H1 (cell line): Measurements from ENCODE around the gene RPS21. TPM values are rescaled to one million over a fixed set of nuclear protein-coding genes. Genes with fewer than 3 reads are reported as not detected.

ENCODE experiments used
- CTCF ChIA-PET: fragments of 300-600 bp; sonication (Branson Sonifier 250); formaldehyde crosslinking; loops from one replicate; lab custom pipeline; 2021; ENCODE audit not compliant: partially characterized antibody; lab: Charles Lee
- POLR2A ChIA-PET: fragments of 300-600 bp; sonication (Branson Sonifier 250); formaldehyde crosslinking; loops from one replicate; lab custom pipeline; 2021; ENCODE audit warnings: inconsistent platforms; ENCODE audit not compliant: partially characterized antibody; lab: Charles Lee
- DNase-seq, 2 experiments: peaks; one replicate each; pipeline versions ENCODE4 v3.0.0 to v3.0.0-alpha.2; 2010 to 2022; ENCODE audit warnings: low spot score in 2 of 2, low read depth in 1 of 2, mixed read lengths in 1 of 2
- FAIRE-seq: peaks from 2 replicates; lab custom pipeline; 2011; peaks lifted over from hg19 to GRCh38; lab: Jason Lieb, UNC
- H2AFZ ChIP-seq: 2 replicates; pipeline ENCODE4 v1.8.1; 2012; ENCODE audit warnings: low read length, inconsistent platforms
- H2AK5ac ChIP-seq: 2 replicates; pipeline ENCODE4 v1.6.1; 2013; ENCODE audit warnings: low read depth, low read length
- H2BK120ac ChIP-seq: replicated peaks from 2 replicates; pipeline ENCODE3; 2013; ENCODE audit warnings: low read depth, low read length, inconsistent platforms
- H2BK12ac ChIP-seq: 2 replicates; pipeline ENCODE4 v1.6.1; 2013; ENCODE audit warnings: low read depth, low read length
- H2BK15ac ChIP-seq: 2 replicates; pipeline ENCODE4 v1.6.1; 2013; ENCODE audit warnings: low read length
- H2BK20ac ChIP-seq: 2 replicates; pipeline ENCODE4 v1.6.1; 2013; ENCODE audit warnings: low read length
- H2BK5ac ChIP-seq: 2 replicates; pipeline ENCODE4 v1.6.1; 2013; ENCODE audit warnings: low read depth, low read length
- H3K14ac ChIP-seq: 2 replicates; pipeline ENCODE4 v1.6.1; 2013; ENCODE audit warnings: inconsistent platforms; ENCODE audit not compliant: insufficient read length
- H3K18ac ChIP-seq: 2 replicates; pipeline ENCODE4 v1.6.1; 2013; ENCODE audit warnings: low read length; ENCODE audit errors: extremely low read depth
- H3K23ac ChIP-seq: 2 replicates; pipeline ENCODE4 v1.6.1; 2013; ENCODE audit warnings: inconsistent platforms; ENCODE audit not compliant: insufficient read length
- H3K23me2 ChIP-seq: 2 replicates; pipeline ENCODE4 v1.6.1; 2013; ENCODE audit warnings: low read depth, low read length
- H3K27ac ChIP-seq: 2 replicates; pipeline ENCODE4 v1.6.1; 2011; ENCODE audit warnings: low read depth, low read length, inconsistent platforms
- H3K27me3 ChIP-seq, 4 experiments: replicated peaks in 1 of 4; 1 replicate in 1 of 4; 2 replicates in 3 of 4; pipeline versions ENCODE4 v1.6.1 to v1.8.1; 2011 to 2013; ENCODE audit warnings: low read length in 3 of 4, mild to moderate bottlenecking in 3 of 4, inconsistent platforms in 2 of 4, mixed read lengths in 2 of 4, moderate library complexity in 1 of 4; ENCODE audit not compliant: control insufficient read depth in 3 of 4, insufficient read depth in 3 of 4; ENCODE audit errors: extremely low read depth in 1 of 4
- H3K36me3 ChIP-seq, 4 experiments: 2 replicates each; pipeline versions ENCODE4 v1.6.1 to v1.8.1; 2011 to 2013; ENCODE audit warnings: mild to moderate bottlenecking in 4 of 4, low read length in 3 of 4, moderate library complexity in 2 of 4, control low read depth in 1 of 4, inconsistent platforms in 1 of 4; ENCODE audit not compliant: insufficient read depth in 4 of 4, control insufficient read depth in 2 of 4
- H3K4ac ChIP-seq: replicated peaks from 2 replicates; pipeline ENCODE3; 2013; ENCODE audit warnings: low read length, low read depth, mixed read lengths, inconsistent platforms; ENCODE audit not compliant: insufficient read length
- H3K4me1 ChIP-seq, 4 experiments: replicated peaks in 1 of 4; 1 replicate in 1 of 4; 2 replicates in 3 of 4; pipeline versions ENCODE4 v1.6.1 to v1.8.1; 2011 to 2013; ENCODE audit warnings: low read length in 3 of 4, inconsistent platforms in 2 of 4, mixed read lengths in 1 of 4; ENCODE audit not compliant: insufficient read depth in 4 of 4, control insufficient read depth in 3 of 4
- H3K4me2 ChIP-seq, 2 experiments: 2 replicates each; pipeline versions ENCODE4 v1.6.1 to v1.8.1; 2011 to 2013; ENCODE audit warnings: low read depth in 2 of 2, low read length in 2 of 2, control low read depth in 1 of 2, inconsistent platforms in 1 of 2, mild to moderate bottlenecking in 1 of 2; ENCODE audit not compliant: insufficient read depth in 1 of 2
- H3K4me3 ChIP-seq, 4 experiments: fragments of 200-600, 300-600 bp in 1 of 4; sonication (generic), shearing (Covaris generic), sonication (Bioruptor Twin) in 1 of 4; 2 replicates each; pipeline versions ENCODE4 v1.5.1 to v1.8.1; 2011 to 2016; ENCODE audit warnings: low read length in 4 of 4, low read depth in 3 of 4, control low read depth in 2 of 4, inconsistent platforms in 2 of 4, mild to moderate bottlenecking in 2 of 4, mixed read lengths in 1 of 4, moderate library complexity in 1 of 4; ENCODE audit not compliant: insufficient read depth in 2 of 4; ENCODE audit errors: extremely low read depth in 1 of 4
- H3K56ac ChIP-seq: replicated peaks from 2 replicates; pipeline ENCODE3; 2013; ENCODE audit warnings: low read depth, mild to moderate bottlenecking, mixed read lengths, low read length, inconsistent platforms; ENCODE audit not compliant: insufficient read length
- H3K79me1 ChIP-seq: 2 replicates; pipeline ENCODE4 v1.6.1; 2013; ENCODE audit warnings: low read depth, low read length, control low read depth
- H3K79me2 ChIP-seq, 2 experiments: 2 replicates each; pipeline versions ENCODE4 v1.6.1 to v1.8.1; 2012 to 2013; ENCODE audit warnings: low read length in 2 of 2, mild to moderate bottlenecking in 2 of 2, inconsistent platforms in 1 of 2; ENCODE audit not compliant: insufficient read depth in 2 of 2, control insufficient read depth in 1 of 2
- H3K9ac ChIP-seq, 4 experiments: replicated peaks in 1 of 4; 1 replicate in 1 of 4; 2 replicates in 3 of 4; pipeline versions ENCODE4 v1.6.1 to v1.8.1; 2011 to 2013; ENCODE audit warnings: low read depth in 3 of 4, low read length in 3 of 4, control low read depth in 2 of 4, mild to moderate bottlenecking in 2 of 4, moderate library complexity in 2 of 4, inconsistent platforms in 1 of 4; ENCODE audit errors: extremely low read depth in 1 of 4
- H3K9me3 ChIP-seq, 2 experiments: 2 replicates each; pipeline versions ENCODE4 v1.6.1 to v1.8.1; 2012 to 2013; ENCODE audit warnings: mild to moderate bottlenecking in 2 of 2, moderate library complexity in 2 of 2, control low read depth in 1 of 2, inconsistent platforms in 1 of 2, low read depth in 1 of 2, low read length in 1 of 2, mixed read lengths in 1 of 2; ENCODE audit not compliant: insufficient read depth in 2 of 2
- H4K20me1 ChIP-seq, 2 experiments: replicated peaks in 1 of 2; 2 replicates each; pipeline versions ENCODE3 to v1.8.1; 2011 to 2013; ENCODE audit warnings: inconsistent platforms in 2 of 2, low read length in 2 of 2, mild to moderate bottlenecking in 1 of 2; ENCODE audit not compliant: insufficient read depth in 2 of 2, control insufficient read depth in 1 of 2
- H4K5ac ChIP-seq: 2 replicates; pipeline ENCODE4 v1.6.1; 2013; ENCODE audit warnings: low read length, low read depth, mixed read lengths, inconsistent platforms; ENCODE audit not compliant: insufficient read length
- H4K8ac ChIP-seq: 2 replicates; pipeline ENCODE4 v1.8.0; 2013; ENCODE audit warnings: mild to moderate bottlenecking, moderate library complexity, low read length, inconsistent platforms; ENCODE audit not compliant: insufficient read depth; ENCODE audit errors: extremely low read depth
- H4K91ac ChIP-seq: replicated peaks from 2 replicates; pipeline ENCODE3; 2013; ENCODE audit warnings: low read length, mixed read lengths, inconsistent platforms; ENCODE audit not compliant: insufficient read length
- BACH1 ChIP-seq: IDR thresholded peaks from 2 replicates; pipeline ENCODE4 v1.6.1; 2012; ENCODE audit warnings: low read length, improper control_type of control experiment
- CBX5 ChIP-seq: fragments of 300-800, 300-1000 bp; sonication (generic); IDR thresholded peaks from 2 replicates; pipeline ENCODE4 v1.7.1; 2016; ENCODE audit warnings: antibody characterized with exemption, low read length, low read depth
- CTBP2 ChIP-seq: IDR thresholded peaks from 2 replicates; pipeline ENCODE4 v1.7.0; 2011; ENCODE audit warnings: borderline replicate concordance, mild to moderate bottlenecking, moderate library complexity, mixed read lengths, low read length; ENCODE audit not compliant: insufficient read depth, insufficient read length
- KDM1A ChIP-seq: fragments of 200-600, 300-600 bp; sonication (generic); IDR thresholded peaks from 2 replicates; pipeline ENCODE4 v1.7.1; 2016; ENCODE audit warnings: mild to moderate bottlenecking, low read length, borderline replicate concordance
- MAFK ChIP-seq: IDR thresholded peaks from 2 replicates; pipeline ENCODE4 v1.6.1; 2012; ENCODE audit warnings: low read depth, mild to moderate bottlenecking, improper control_type of control experiment, low read length
- POLR2AphosphoS5 ChIP-seq: IDR thresholded peaks from 2 replicates; pipeline ENCODE4 v1.6.1; 2011; ENCODE audit warnings: low read depth, low read length
- SIN3A ChIP-seq, 2 experiments: IDR thresholded peaks in 1 of 2; conservative IDR thresholded peaks in 1 of 2; 2 replicates each; pipeline ENCODE4 v1.6.1; 2011 to 2012; ENCODE audit warnings: low read length in 2 of 2, improper control_type of control experiment in 1 of 2, low read depth in 1 of 2, mild to moderate bottlenecking in 1 of 2
- WGBS, 2 experiments: shearing (Covaris generic) in 1 of 2; methylation state at CpG; one replicate each; pipeline versions ENCODE4 v1.1.6 to v1.1.7; 2013 to 2015; ENCODE audit warnings: low lambda C conversion rate in 2 of 2, mixed read lengths in 2 of 2, inconsistent platforms in 1 of 2, low coverage in 1 of 2, missing lambda C conversion rate in 1 of 2; ENCODE audit not compliant: insufficient replicate concordance in 2 of 2, insufficient coverage in 1 of 2, insufficient read length in 1 of 2; ENCODE audit errors: extremely low coverage in 1 of 2, missing lambda C conversion rate in 1 of 2; 5-methylcytosine and 5-hydroxymethylcytosine counted together
- polyA plus RNA-seq, 7 experiments: library from polyadenylated mRNA; depleted of rRNA in 3 of 7; stranded (reverse) in 5 of 7; unstranded in 2 of 7; fragments of >200 nt in 5 of 7; fragments of 200-250 nt in 2 of 7; gene quantifications; 1 replicate in 5 of 7; 2 replicates in 1 of 7; 4 replicates in 1 of 7; pipeline versions ENCODE4 v1.2.1 to v1.2.3, GENCODE V29; 2011 to 2013; ENCODE audit warnings: missing spikeins in 2 of 7, mixed read lengths in 2 of 7
- total RNA-seq: library from RNA; stranded (reverse); fragmentation: NEBNext Ultra II Directional; extraction: Animal tissue kit (Norgen Biotek cat#: 25700); gene quantifications from 2 replicates; pipeline ENCODE4 v1.2.1, GENCODE V29; 2021
- TF ChIP-seq, protein P1 (sequence below): IDR thresholded peaks from 2 replicates; pipeline ENCODE4 v1.6.1; 2011; ENCODE audit warnings: low read depth, mild to moderate bottlenecking, low read length; ENCODE audit not compliant: insufficient read depth
- TF ChIP-seq, protein P2 (sequence below): IDR thresholded peaks from 2 replicates; pipeline ENCODE4 v1.6.1; 2012; ENCODE audit warnings: inconsistent platforms

The RPS21 gene
- total and polyA plus RNA-seq, 2 of the 8 experiments (the other 6 are each of a cell fraction or from before 2014, with no cell fraction given): 1,787 to 7,219 TPM

- Histone ChIP-seq H3K27me3 (no peaks in the 10 kb centered on the region), H3K18ac (no peak overlapping the region; the same call in 1 of the 2 replicates), H3K4ac (no peak overlapping the region), H2BK120ac (no peak overlapping the region), H3K56ac (no peak overlapping the region), H4K20me1 (peaks cover 0 to 8% of the 10 kb centered on the region in 2 experiments), H3K9ac (no peak overlapping the region), H2BK20ac (peak overlapping the region; percentile 72; the same call in 1 of the 2 replicates), H3K79me1 (no peaks in the 10 kb centered on the region), H4K8ac (0 out of 2 replicates have a peak overlapping the region, but pooled peaks have one; percentile 68), H3K23ac (no peak overlapping the region), H3K27ac (no peak overlapping the region), H2AFZ (no peak overlapping the region), H3K4me2 (no peak overlapping the region), H3K4me1 (peaks cover 0 to 12% (median under 1%) of the 10 kb centered on the region in 4 experiments; a peak in 4 of 7 replicates), H3K23me2 (no peaks in the 10 kb centered on the region), H2BK15ac (peak overlapping the region; percentile 90), H3K36me3 (no peaks in the 10 kb centered on the region; a peak in 1 of 8 replicates), H4K91ac (peak overlapping the region; percentile 97), H2BK12ac (peak overlapping the region; percentile 61; the same call in 1 of the 2 replicates), H2AK5ac (peak overlapping the region; percentile 84), H4K5ac (no peak overlapping the region), H3K4me3 (no peak overlapping the region), H3K79me2 (no peaks in the 10 kb centered on the region), H2BK5ac (peak overlapping the region; percentile 3; the same call in 1 of the 2 replicates), H3K9me3 (no peaks in the 10 kb centered on the region), H3K14ac (no peak overlapping the region)
- DNase-seq: no peak
- POLR2A ChIA-PET: interaction anchor here (0.6 to 1.4 kb wide), 4 partner anchors 10 to 59 kb away, joined by 3 to 4 read pairs (median 3); no protein-coding TSS in a partner anchor
- CTCF ChIA-PET: interaction anchor here (0.9 to 10.8 kb wide), 5 partner anchors 9 to 43 kb away, joined by 3 to 104 read pairs (median 11); no protein-coding TSS in a partner anchor
- FAIRE-seq: no peak
- 92% methylated on average over 23 of the region's 24 CpGs; no CpG with 5 or more reads in 1 of the 2 experiments for WGBS, 2 experiments
- TF ChIP-seq CBX5 (no peak), SIN3A (conservative IDR thresholded peaks at IDR 0.05 in 1 of 2, IDR thresholded peaks at IDR 0.05 in 1 of 2; ENCODE audit: low read depth in 1 of 2, low read length in 2 of 2) (no peak), BACH1 (no peak), CTBP2 (no peak), POLR2AphosphoS5 (no peak), KDM1A (no peak), MAFK (no peak)
- TF ChIP-seq, protein P1, sequence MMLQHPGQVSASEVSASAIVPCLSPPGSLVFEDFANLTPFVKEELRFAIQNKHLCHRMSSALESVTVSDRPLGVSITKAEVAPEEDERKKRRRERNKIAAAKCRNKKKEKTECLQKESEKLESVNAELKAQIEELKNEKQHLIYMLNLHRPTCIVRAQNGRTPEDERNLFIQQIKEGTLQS: no peak
- TF ChIP-seq, protein P2, sequence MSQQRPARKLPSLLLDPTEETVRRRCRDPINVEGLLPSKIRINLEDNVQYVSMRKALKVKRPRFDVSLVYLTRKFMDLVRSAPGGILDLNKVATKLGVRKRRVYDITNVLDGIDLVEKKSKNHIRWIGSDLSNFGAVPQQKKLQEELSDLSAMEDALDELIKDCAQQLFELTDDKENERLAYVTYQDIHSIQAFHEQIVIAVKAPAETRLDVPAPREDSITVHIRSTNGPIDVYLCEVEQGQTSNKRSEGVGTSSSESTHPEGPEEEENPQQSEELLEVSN: no peak
Measured at GRCh38 chr20:62420846-62421715, 34.2 kb downstream of the RPS21 start.
